NCI-H748 (cell line): ENCODE data around the gene MLST8.

ENCODE experiments used
- DNase-seq: peaks from one replicate; lab custom pipeline; 2025; ENCODE audit not compliant: unreplicated experiment; lab: John Stamatoyannopoulos, UW

Gene MLST8

DNA sequence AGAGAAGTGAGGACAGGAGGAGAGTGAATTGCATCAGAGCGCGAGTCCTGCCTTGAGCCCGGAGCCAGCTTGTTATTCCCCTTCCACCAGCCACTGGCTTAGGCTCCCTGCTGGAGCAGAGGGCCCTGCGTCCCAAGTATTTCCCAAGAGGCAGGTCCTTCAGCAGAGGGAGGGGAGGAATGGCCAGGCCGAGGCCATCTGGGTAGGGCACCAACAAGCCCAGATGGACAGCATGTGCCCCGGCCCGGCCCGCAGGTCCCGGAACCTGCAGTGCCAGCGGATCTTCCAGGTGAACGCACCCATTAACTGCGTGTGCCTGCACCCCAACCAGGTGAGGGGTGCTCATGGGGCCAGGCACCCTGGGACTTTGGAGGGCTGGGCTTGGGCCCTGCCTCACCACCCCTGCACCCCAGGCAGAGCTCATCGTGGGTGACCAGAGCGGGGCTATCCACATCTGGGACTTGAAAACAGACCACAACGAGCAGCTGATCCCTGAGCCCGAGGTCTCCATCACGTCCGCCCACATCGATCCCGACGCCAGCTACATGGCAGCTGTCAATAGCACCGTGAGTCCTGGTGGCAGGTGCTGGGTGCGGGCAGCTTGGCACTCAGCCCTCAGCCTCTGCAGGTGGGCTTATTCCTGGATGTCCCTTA, 1.7 kb downstream of the MLST8 start:
- no peak for DNase-seq

GRCh38 chr16:2207872-2208271, 2.6 kb downstream of the MLST8 start:
- no peak for DNase-seq

DNA sequence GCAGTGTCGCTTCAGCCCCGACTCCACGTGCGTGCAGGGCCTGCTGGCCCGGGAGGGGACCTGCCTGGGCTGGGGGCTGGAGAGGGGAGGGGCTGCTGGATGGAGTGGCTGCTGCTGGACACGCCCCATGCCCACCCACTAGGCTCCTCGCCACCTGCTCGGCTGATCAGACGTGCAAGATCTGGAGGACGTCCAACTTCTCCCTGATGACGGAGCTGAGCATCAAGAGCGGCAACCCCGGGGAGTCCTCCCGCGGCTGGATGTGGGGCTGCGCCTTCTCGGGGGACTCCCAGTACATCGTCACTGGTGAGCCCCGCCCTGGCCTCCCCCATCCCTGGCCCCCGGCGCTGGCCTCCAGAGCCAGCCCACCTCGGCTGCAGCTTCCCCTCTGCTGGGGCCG, 3.1 kb downstream of the MLST8 start:
- DNase-seq: no peak

DNA sequence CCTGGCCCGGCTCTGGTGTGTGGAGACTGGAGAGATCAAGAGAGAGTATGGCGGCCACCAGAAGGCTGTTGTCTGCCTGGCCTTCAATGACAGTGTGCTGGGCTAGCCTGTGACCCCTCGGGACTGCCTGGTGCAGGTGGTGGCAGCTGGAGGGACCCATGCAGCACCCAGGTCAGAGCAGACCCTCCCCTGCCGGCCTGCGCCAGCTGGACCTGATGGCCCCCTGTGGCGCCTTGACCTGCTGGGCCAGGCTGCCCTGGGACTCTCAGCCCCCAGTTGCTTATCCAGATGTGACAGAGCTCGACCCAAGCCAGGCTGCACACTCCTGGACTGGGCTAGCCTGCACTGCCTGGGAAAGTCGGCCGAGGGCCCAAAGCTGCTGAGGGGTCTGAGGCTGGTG, 3.5 kb downstream of the MLST8 start:
- no peak for DNase-seq

DNA sequence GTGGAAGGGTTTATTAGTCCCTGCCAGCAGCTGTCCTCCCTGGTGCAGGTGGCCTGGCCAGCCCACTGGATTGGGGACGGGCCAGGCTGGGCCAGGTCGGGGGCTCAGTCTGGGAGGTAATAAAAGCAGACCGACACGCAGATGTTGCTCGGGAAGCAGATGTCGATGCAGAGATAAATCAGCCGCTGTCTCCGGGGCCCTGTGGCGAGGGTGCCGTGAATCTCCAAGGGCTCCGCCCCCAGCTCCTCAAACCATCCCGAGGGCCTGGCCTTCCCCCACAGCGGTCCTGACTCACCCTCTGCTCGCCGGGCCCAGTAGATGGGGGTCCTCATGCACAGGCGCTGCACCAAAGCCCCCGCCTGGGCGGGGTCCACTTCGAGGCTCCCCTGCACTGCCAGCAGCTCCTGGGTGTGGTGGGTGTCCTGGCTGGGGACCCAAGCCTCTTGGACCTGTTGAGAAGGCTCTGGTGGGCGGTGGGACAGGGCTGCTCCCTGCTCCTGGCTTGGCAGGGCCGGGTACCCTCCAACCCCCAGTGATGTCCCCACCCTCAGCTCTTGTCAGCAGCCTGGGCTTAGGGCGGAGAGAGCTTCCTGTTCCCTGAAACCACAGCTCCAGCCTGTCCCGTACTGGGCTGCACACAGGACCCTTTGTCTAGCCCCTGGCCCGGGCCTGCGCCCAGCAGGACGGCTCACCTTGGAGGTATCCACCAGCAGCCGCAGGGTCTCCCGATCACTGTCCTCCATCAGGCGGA, 4.2 kb downstream of the MLST8 start:
- no peak for DNase-seq

GRCh38 chr16:2210009-2210332, 4.7 kb downstream of the MLST8 start:
- no peak for DNase-seq

GRCh38 chr16:2210386-2211365, 5.4 kb downstream of the MLST8 start, which contains the start of gene BRICD5:
Gene BRICD5 (minus strand): TSS chr16:2210863. CDS start chr16:2210833, 30 bp downstream.
- DNase-seq: no peak

DNA sequence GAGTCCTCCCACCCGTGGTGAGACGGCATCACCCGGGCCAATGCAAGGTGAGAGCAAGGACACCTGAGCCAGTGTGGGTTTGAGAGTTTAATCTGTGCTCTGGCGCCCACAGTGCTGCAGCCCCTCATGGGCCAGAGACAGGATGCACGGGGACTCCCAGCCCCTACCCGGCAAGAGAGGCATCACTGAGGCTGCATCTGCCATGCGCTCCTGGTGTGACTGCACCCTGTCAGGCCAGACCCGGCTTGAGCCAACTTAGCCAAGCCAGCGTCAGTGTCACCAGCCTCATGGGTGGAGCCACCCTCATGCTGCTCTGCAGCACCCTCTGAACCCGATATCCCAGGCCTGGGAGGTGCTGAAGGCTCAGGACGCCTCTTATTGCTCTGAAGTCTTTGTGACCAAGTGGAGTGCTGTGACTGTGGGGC, 6.7 kb downstream of the MLST8 start:
- no peak for DNase-seq

- DNase-seq: no peak
Observed at GRCh38 chr16:2212362-2213324, 7.4 kb downstream of the MLST8 start.

DNA sequence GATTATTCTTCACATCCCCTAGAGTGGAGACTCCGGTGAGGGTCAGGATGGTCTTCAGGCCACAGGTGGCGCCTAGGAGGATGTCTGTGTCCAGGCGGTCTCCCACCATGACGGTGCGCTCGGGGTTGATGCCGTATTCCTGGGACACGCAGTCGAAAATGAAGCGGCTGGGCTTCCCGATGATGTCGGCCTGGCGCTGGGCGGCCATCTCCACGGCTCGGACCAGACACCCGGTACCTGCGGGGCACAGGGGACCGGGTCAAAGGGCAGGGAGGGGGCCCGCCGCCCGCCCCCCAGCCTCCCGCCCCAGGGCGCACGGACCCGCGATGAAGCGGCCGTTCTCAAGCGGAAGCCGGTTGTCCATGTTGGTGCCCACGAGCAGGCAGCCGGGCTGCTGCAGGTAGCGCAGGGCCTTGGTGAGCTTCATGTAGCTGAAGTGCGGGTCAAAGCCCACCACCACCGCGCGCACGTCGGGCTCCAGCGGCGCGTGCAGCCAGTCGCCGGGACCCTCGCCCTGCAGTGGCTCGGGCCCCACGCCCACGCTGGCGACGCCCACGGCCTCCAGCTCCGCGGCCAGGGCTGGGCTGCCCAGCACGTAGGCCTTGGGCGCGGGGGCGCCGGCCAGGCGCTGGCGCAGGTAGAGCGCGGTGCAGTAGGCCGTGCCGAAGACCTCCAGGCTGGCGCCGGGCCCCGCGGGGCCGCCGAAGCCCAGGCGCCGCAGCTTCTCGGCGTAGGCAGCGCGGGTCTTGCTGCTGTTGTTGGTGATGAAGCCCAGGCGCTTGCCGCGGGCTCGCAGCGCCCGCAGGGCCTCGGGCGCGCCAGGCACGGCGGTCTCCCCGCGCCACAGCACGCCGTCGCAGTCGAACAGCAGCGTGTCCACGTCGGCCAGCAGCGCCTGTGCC, 8.8 kb downstream of the MLST8 start:
- DNase-seq: peak; percentile 42

DNA sequence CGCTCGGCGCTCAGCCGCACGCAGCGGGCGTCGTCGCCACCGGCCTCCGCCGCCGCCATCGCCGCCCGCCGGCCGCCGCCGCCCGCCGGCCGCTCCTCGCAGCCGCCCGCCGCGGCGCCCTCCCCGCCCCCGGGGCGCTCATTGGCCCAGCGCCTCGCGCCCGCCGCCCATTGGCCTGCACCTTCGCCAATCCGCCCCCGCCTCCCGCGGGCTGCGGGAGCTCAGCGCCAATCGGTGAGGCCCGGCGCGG, 9.4 kb downstream of the MLST8 start, which contains the start of gene PGP:
Gene PGP (minus strand): TSS at position 122 of the 250 bp plus-strand sequence. CDS start 63 bp downstream, at position 59.
- no peak for DNase-seq

GRCh38 chr16:2216330-2216729, 11.1 kb downstream of the MLST8 start:
- DNase-seq: no peak

DNA sequence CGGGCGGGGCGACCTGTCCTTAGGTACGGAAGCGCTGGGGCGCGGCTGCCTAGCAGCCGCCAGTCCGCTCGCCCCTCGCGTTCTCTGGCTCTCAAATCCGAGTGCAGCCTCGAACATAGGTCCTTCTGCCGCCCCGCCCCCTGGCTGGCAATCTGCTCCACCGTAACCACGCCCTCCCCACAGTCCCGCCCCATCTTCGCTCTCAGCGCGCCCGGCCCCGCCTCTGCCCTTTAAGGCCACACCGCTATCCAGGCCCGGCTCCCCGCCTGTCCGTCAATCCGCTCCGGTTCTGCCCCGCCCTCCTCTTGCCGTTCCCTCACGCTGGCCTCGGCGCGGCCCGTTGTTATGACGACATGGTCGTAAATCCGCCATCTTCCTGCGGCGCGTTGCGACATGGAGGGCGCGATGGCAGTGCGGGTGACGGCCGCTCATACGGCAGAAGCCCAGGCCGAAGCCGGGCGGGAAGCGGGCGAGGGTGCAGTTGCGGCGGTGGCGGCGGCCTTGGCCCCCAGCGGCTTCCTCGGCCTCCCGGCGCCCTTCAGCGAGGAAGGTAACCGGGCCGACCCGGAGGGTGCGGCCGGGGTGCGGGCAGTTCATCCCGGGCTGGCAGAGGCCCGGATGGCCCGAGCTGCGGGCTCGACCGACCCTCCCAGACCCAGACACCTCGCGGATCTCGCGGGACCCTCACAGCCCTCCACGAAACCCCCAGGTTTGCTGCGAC, 18.1 kb downstream of the MLST8 start, which contains the start of gene E4F1:
Gene E4F1 (plus strand): TSS at position 371 of the 721 bp plus-strand sequence. CDS start 23 bp downstream, at position 394.
- peak; percentile 98 for DNase-seq

GRCh38 chr16:2223942-2224486, 18.8 kb downstream of the MLST8 start:
- peak; percentile 53 for DNase-seq

GRCh38 chr16:2226245-2226793, 21.1 kb downstream of the MLST8 start:
- no peak for DNase-seq

DNA sequence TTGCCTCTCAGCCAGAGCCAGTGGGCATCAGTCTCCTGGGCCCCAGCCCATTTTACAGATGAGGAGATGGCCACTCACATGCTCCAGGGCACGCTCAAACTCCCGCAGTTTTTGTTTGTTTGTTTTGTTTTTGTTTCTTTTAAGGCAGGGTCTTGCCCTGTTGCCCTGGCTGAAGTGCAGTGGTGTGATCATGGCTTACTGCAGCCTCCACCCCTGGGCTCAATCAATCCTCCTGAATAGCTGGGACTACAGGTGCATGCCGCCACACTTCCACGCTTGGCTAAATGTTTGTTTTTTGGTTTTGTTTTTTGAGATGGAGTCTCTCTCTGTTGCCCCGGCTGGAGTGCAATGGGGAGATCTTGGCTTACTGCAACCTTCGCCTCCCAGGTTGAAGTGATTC, 21.7 kb downstream of the MLST8 start:
- no peak for DNase-seq

DNA sequence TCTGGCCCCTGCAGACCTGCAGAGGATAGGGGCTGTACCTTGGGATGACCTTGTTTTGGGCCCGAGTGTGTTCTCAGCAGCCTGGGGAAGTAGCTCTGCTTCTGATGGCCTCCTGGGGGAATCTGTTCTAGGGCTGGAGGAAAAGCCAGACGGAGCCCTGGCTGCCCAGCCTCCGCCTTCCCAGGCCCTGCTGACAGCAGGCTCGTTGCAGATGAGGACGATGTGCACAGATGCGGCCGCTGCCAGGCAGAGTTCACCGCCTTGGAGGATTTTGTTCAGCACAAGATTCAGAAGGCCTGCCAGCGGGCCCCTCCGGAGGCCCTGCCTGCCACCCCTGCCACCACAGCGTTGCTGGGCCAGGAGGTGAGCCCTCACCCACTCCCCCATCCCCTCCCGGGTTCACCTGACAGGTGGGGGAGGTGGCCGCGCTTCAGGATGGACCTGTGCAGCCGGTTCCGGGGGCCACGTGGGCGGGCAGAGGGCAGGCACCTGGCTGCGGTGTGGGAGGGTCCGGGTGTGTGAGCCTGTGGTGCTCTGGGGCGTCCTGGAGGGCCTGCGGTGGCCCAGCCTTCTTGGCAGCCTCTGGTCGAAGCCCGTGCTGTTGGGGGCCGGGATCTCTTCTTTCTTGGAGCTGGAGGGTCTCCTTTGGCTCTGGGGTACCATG, 23.0 kb downstream of the MLST8 start:
- DNase-seq: no peak

GRCh38 chr16:2229091-2229490, 23.8 kb downstream of the MLST8 start:
- DNase-seq: no peak
